H1 (cell line): Measurements from ENCODE around the gene ANKRD61. TPM values are rescaled to one million over a fixed set of nuclear protein-coding genes. Genes with fewer than 3 reads are reported as not detected.
A peak's percentile ranks its signal among the peaks of the same experiment; 100 is the strongest.

Experiments used
- CTCF ChIA-PET: fragments of 300-600 bp; sonication (Branson Sonifier 250); formaldehyde crosslinking; loops from one replicate; lab custom pipeline; 2021; ENCODE audit not compliant: partially characterized antibody; lab: Charles Lee
- POLR2A ChIA-PET: fragments of 300-600 bp; sonication (Branson Sonifier 250); formaldehyde crosslinking; loops from one replicate; lab custom pipeline; 2021; ENCODE audit warnings: inconsistent platforms; ENCODE audit not compliant: partially characterized antibody; lab: Charles Lee
- DNase-seq, 2 experiments: peaks; one replicate each; pipeline versions ENCODE4 v3.0.0 to v3.0.0-alpha.2; 2010 to 2022; ENCODE audit warnings: low spot score in 2 of 2, low read depth in 1 of 2, mixed read lengths in 1 of 2
- FAIRE-seq: peaks from 2 replicates; lab custom pipeline; 2011; peaks lifted over from hg19 to GRCh38; lab: Jason Lieb, UNC
- H2AFZ ChIP-seq: 2 replicates; pipeline ENCODE4 v1.8.1; 2012; ENCODE audit warnings: low read length, inconsistent platforms
- H2AK5ac ChIP-seq: 2 replicates; pipeline ENCODE4 v1.6.1; 2013; ENCODE audit warnings: low read depth, low read length
- H2BK120ac ChIP-seq: replicated peaks from 2 replicates; pipeline ENCODE3; 2013; ENCODE audit warnings: low read depth, low read length, inconsistent platforms
- H2BK12ac ChIP-seq: 2 replicates; pipeline ENCODE4 v1.6.1; 2013; ENCODE audit warnings: low read depth, low read length
- H2BK15ac ChIP-seq: 2 replicates; pipeline ENCODE4 v1.6.1; 2013; ENCODE audit warnings: low read length
- H2BK20ac ChIP-seq: 2 replicates; pipeline ENCODE4 v1.6.1; 2013; ENCODE audit warnings: low read length
- H2BK5ac ChIP-seq: 2 replicates; pipeline ENCODE4 v1.6.1; 2013; ENCODE audit warnings: low read depth, low read length
- H3K14ac ChIP-seq: 2 replicates; pipeline ENCODE4 v1.6.1; 2013; ENCODE audit warnings: inconsistent platforms; ENCODE audit not compliant: insufficient read length
- H3K18ac ChIP-seq: 2 replicates; pipeline ENCODE4 v1.6.1; 2013; ENCODE audit warnings: low read length; ENCODE audit errors: extremely low read depth
- H3K23ac ChIP-seq: 2 replicates; pipeline ENCODE4 v1.6.1; 2013; ENCODE audit warnings: inconsistent platforms; ENCODE audit not compliant: insufficient read length
- H3K23me2 ChIP-seq: 2 replicates; pipeline ENCODE4 v1.6.1; 2013; ENCODE audit warnings: low read depth, low read length
- H3K27ac ChIP-seq: 2 replicates; pipeline ENCODE4 v1.6.1; 2011; ENCODE audit warnings: low read depth, low read length, inconsistent platforms
- H3K27me3 ChIP-seq, 4 experiments: replicated peaks in 1 of 4; 1 replicate in 1 of 4; 2 replicates in 3 of 4; pipeline versions ENCODE4 v1.6.1 to v1.8.1; 2011 to 2013; ENCODE audit warnings: low read length in 3 of 4, mild to moderate bottlenecking in 3 of 4, inconsistent platforms in 2 of 4, mixed read lengths in 2 of 4, moderate library complexity in 1 of 4; ENCODE audit not compliant: control insufficient read depth in 3 of 4, insufficient read depth in 3 of 4; ENCODE audit errors: extremely low read depth in 1 of 4
- H3K36me3 ChIP-seq, 4 experiments: 2 replicates each; pipeline versions ENCODE4 v1.6.1 to v1.8.1; 2011 to 2013; ENCODE audit warnings: mild to moderate bottlenecking in 4 of 4, low read length in 3 of 4, moderate library complexity in 2 of 4, control low read depth in 1 of 4, inconsistent platforms in 1 of 4; ENCODE audit not compliant: insufficient read depth in 4 of 4, control insufficient read depth in 2 of 4
- H3K4ac ChIP-seq: replicated peaks from 2 replicates; pipeline ENCODE3; 2013; ENCODE audit warnings: low read length, low read depth, mixed read lengths, inconsistent platforms; ENCODE audit not compliant: insufficient read length
- H3K4me1 ChIP-seq, 4 experiments: replicated peaks in 1 of 4; 1 replicate in 1 of 4; 2 replicates in 3 of 4; pipeline versions ENCODE4 v1.6.1 to v1.8.1; 2011 to 2013; ENCODE audit warnings: low read length in 3 of 4, inconsistent platforms in 2 of 4, mixed read lengths in 1 of 4; ENCODE audit not compliant: insufficient read depth in 4 of 4, control insufficient read depth in 3 of 4
- H3K4me2 ChIP-seq, 2 experiments: 2 replicates each; pipeline versions ENCODE4 v1.6.1 to v1.8.1; 2011 to 2013; ENCODE audit warnings: low read depth in 2 of 2, low read length in 2 of 2, control low read depth in 1 of 2, inconsistent platforms in 1 of 2, mild to moderate bottlenecking in 1 of 2; ENCODE audit not compliant: insufficient read depth in 1 of 2
- H3K4me3 ChIP-seq, 4 experiments: fragments of 200-600, 300-600 bp in 1 of 4; sonication (generic), shearing (Covaris generic), sonication (Bioruptor Twin) in 1 of 4; 2 replicates each; pipeline versions ENCODE4 v1.5.1 to v1.8.1; 2011 to 2016; ENCODE audit warnings: low read length in 4 of 4, low read depth in 3 of 4, control low read depth in 2 of 4, inconsistent platforms in 2 of 4, mild to moderate bottlenecking in 2 of 4, mixed read lengths in 1 of 4, moderate library complexity in 1 of 4; ENCODE audit not compliant: insufficient read depth in 2 of 4; ENCODE audit errors: extremely low read depth in 1 of 4
- H3K56ac ChIP-seq: replicated peaks from 2 replicates; pipeline ENCODE3; 2013; ENCODE audit warnings: low read depth, mild to moderate bottlenecking, mixed read lengths, low read length, inconsistent platforms; ENCODE audit not compliant: insufficient read length
- H3K79me1 ChIP-seq: 2 replicates; pipeline ENCODE4 v1.6.1; 2013; ENCODE audit warnings: low read depth, low read length, control low read depth
- H3K79me2 ChIP-seq, 2 experiments: 2 replicates each; pipeline versions ENCODE4 v1.6.1 to v1.8.1; 2012 to 2013; ENCODE audit warnings: low read length in 2 of 2, mild to moderate bottlenecking in 2 of 2, inconsistent platforms in 1 of 2; ENCODE audit not compliant: insufficient read depth in 2 of 2, control insufficient read depth in 1 of 2
- H3K9ac ChIP-seq, 4 experiments: replicated peaks in 1 of 4; 1 replicate in 1 of 4; 2 replicates in 3 of 4; pipeline versions ENCODE4 v1.6.1 to v1.8.1; 2011 to 2013; ENCODE audit warnings: low read depth in 3 of 4, low read length in 3 of 4, control low read depth in 2 of 4, mild to moderate bottlenecking in 2 of 4, moderate library complexity in 2 of 4, inconsistent platforms in 1 of 4; ENCODE audit errors: extremely low read depth in 1 of 4
- H3K9me3 ChIP-seq, 2 experiments: 2 replicates each; pipeline versions ENCODE4 v1.6.1 to v1.8.1; 2012 to 2013; ENCODE audit warnings: mild to moderate bottlenecking in 2 of 2, moderate library complexity in 2 of 2, control low read depth in 1 of 2, inconsistent platforms in 1 of 2, low read depth in 1 of 2, low read length in 1 of 2, mixed read lengths in 1 of 2; ENCODE audit not compliant: insufficient read depth in 2 of 2
- H4K20me1 ChIP-seq, 2 experiments: replicated peaks in 1 of 2; 2 replicates each; pipeline versions ENCODE3 to v1.8.1; 2011 to 2013; ENCODE audit warnings: inconsistent platforms in 2 of 2, low read length in 2 of 2, mild to moderate bottlenecking in 1 of 2; ENCODE audit not compliant: insufficient read depth in 2 of 2, control insufficient read depth in 1 of 2
- H4K5ac ChIP-seq: 2 replicates; pipeline ENCODE4 v1.6.1; 2013; ENCODE audit warnings: low read length, low read depth, mixed read lengths, inconsistent platforms; ENCODE audit not compliant: insufficient read length
- H4K8ac ChIP-seq: 2 replicates; pipeline ENCODE4 v1.8.0; 2013; ENCODE audit warnings: mild to moderate bottlenecking, moderate library complexity, low read length, inconsistent platforms; ENCODE audit not compliant: insufficient read depth; ENCODE audit errors: extremely low read depth
- H4K91ac ChIP-seq: replicated peaks from 2 replicates; pipeline ENCODE3; 2013; ENCODE audit warnings: low read length, mixed read lengths, inconsistent platforms; ENCODE audit not compliant: insufficient read length
- CEBPB ChIP-seq: IDR thresholded peaks from 2 replicates; pipeline ENCODE4 v1.6.1; 2012; ENCODE audit warnings: low read depth, low read length
- POLR2AphosphoS5 ChIP-seq: IDR thresholded peaks from 2 replicates; pipeline ENCODE4 v1.6.1; 2011; ENCODE audit warnings: low read depth, low read length
- WGBS, 2 experiments: shearing (Covaris generic) in 1 of 2; methylation state at CpG; one replicate each; pipeline versions ENCODE4 v1.1.6 to v1.1.7; 2013 to 2015; ENCODE audit warnings: low lambda C conversion rate in 2 of 2, mixed read lengths in 2 of 2, inconsistent platforms in 1 of 2, low coverage in 1 of 2, missing lambda C conversion rate in 1 of 2; ENCODE audit not compliant: insufficient replicate concordance in 2 of 2, insufficient coverage in 1 of 2, insufficient read length in 1 of 2; ENCODE audit errors: extremely low coverage in 1 of 2, missing lambda C conversion rate in 1 of 2; 5-methylcytosine and 5-hydroxymethylcytosine counted together
- polyA plus RNA-seq, 7 experiments: library from polyadenylated mRNA; depleted of rRNA in 3 of 7; stranded (reverse) in 5 of 7; unstranded in 2 of 7; fragments of >200 nt in 5 of 7; fragments of 200-250 nt in 2 of 7; gene quantifications; 1 replicate in 5 of 7; 2 replicates in 1 of 7; 4 replicates in 1 of 7; pipeline versions ENCODE4 v1.2.1 to v1.2.3, GENCODE V29; 2011 to 2013; ENCODE audit warnings: missing spikeins in 2 of 7, mixed read lengths in 2 of 7
- total RNA-seq: library from RNA; stranded (reverse); fragmentation: NEBNext Ultra II Directional; extraction: Animal tissue kit (Norgen Biotek cat#: 25700); gene quantifications from 2 replicates; pipeline ENCODE4 v1.2.1, GENCODE V29; 2021
- TF ChIP-seq, protein P1 (sequence below): IDR thresholded peaks from 2 replicates; pipeline ENCODE4 v1.6.1; 2011; ENCODE audit warnings: low read depth, mild to moderate bottlenecking, low read length; ENCODE audit not compliant: insufficient read depth

Gene ANKRD61
- total and polyA plus RNA-seq, 2 of the 8 experiments (the other 6 are each of a cell fraction or from before 2014, with no cell fraction given) = 0.23 to 0.32 TPM

DNA sequence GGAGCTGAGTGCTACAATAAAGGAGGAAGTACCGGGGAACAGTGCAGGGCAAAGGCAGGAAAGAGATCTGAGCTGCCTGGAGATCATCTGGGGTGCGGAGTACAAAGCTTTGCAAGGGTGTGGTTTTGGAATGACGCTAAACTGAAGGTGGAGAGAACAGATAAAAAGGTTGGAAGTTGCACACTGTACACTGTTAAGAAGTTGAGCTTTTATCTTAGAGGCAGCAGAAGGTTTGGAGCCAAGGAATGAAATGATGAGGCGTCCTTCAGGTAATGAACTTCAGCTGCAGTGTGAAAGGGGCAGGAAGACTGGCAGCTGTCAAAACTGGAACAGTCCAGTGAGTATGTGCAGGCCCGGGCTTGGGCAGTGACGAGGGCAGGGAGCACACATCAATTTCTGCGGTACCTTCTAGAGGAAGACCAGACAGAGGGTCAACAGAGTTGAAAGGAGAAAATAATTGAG, 7.2 kb upstream of the ANKRD61 start:
- H3K27ac ChIP-seq = no peak overlapping the region
- H3K23ac ChIP-seq = no peak overlapping the region
- peaks cover 34 to 98% (median 76%) of the 10 kb centered on the region in 4 experiments for H3K36me3 ChIP-seq
- no peak overlapping the region for H4K91ac ChIP-seq
- no peak overlapping the region for H3K18ac ChIP-seq
- no peak overlapping the region for H4K5ac ChIP-seq
- H3K79me2 ChIP-seq = peaks cover 0 to 2% of the 10 kb centered on the region in 2 experiments; a peak in 1 of 4 replicates
- WGBS, 2 experiments = 87% methylated on average over 7 of the region's 7 CpGs; no CpG with 5 or more reads in 1 of the 2 experiments
- H3K79me1 ChIP-seq = no peaks in the 10 kb centered on the region
- H2BK120ac ChIP-seq = no peak overlapping the region
- no peak overlapping the region for H2BK12ac ChIP-seq
- no peak overlapping the region for H3K56ac ChIP-seq
- H3K4ac ChIP-seq = no peak overlapping the region
- no peak overlapping the region for H3K4me3 ChIP-seq
- TF ChIP-seq, protein P1, sequence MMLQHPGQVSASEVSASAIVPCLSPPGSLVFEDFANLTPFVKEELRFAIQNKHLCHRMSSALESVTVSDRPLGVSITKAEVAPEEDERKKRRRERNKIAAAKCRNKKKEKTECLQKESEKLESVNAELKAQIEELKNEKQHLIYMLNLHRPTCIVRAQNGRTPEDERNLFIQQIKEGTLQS = no peak
- no peak for TF ChIP-seq CEBPB
- TF ChIP-seq POLR2AphosphoS5 = peak; percentile 12; the same call in 1 of the 2 replicates
- H4K8ac ChIP-seq = no peak overlapping the region
- no peak overlapping the region for H2BK20ac ChIP-seq
- no peaks in the 10 kb centered on the region for H3K27me3 ChIP-seq
- H3K9me3 ChIP-seq = no peaks in the 10 kb centered on the region
- H3K4me1 ChIP-seq = no peaks in the 10 kb centered on the region
- H3K23me2 ChIP-seq = no peaks in the 10 kb centered on the region
- peaks cover 7 to 13% of the 10 kb centered on the region in 2 experiments for H4K20me1 ChIP-seq
- FAIRE-seq (no peak), DNase-seq (no peak)
- CTCF ChIA-PET = interaction anchor here (1.1 to 3.7 kb wide), 5 partner anchors 26 to 322 kb away, joined by 3 to 15 read pairs (median 3); no protein-coding TSS in a partner anchor
- no peak overlapping the region for H2BK15ac ChIP-seq
- H2BK5ac ChIP-seq = no peak overlapping the region
- no peak overlapping the region for H3K9ac ChIP-seq
- H3K4me2 ChIP-seq = no peak overlapping the region
- POLR2A ChIA-PET = interaction anchor here (1.2 to 6.7 kb wide), 6 partner anchors 14 to 165 kb away, joined by 3 to 66 read pairs (median 4); partner anchors contain the start of genes AIMP2 and PMS2
- H2AK5ac ChIP-seq = no peak overlapping the region
- no peak overlapping the region for H2AFZ ChIP-seq
- no peak overlapping the region for H3K14ac ChIP-seq
